ENCODE results near the gene LARP4B. TPM values are rescaled to one million over a fixed set of nuclear protein-coding genes. Genes with fewer than 3 reads are reported as not detected.

LARP4B gene
- total RNA-seq, 1 donor from 2014 or later, result 114 TPM

DNA sequence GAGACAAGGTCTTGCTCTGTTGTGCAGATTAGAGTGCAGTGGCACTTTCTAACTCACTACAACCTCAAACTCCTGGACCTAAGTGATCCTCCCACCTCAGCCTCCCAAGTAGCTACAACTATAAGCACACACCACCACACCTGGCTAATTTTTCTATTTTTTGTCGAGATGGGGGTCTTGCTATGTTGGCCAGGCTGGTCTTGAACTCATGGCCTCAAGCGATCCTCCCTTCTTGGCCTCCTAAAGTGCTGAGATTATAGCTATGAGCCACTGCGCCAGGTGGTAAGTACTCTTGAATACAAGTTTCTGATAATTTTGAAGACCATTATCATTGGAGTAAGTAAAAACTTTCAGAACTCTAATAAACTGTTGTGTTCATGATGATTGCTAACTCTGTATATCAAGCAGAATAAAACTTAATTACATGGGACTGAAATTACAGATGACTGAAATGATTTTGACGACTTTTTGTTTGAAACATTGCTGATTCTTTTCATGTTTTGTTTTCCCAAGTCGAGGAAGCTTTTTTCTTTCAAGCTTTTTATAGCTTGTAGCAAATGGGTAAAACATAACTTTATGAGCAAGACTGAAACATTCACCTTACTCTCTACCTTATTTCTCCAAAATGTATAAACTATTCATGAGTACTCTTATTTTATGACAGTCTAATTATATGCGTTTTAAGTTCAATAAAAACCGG lies 14.6 kb downstream of the LARP4B start:
- Histone ChIP-seq H3K4me3 (no peak overlapping the region), H3K36me3 (peaks cover 7% of the 10 kb centered on the region), H3K4me1 (peaks cover 24% of the 10 kb centered on the region), H3K27me3 (ENCODE audit: low read depth) (no peaks in the 10 kb centered on the region), H3K27ac (no peak overlapping the region), H3K9me3 (no peaks in the 10 kb centered on the region)
- TF ChIP-seq, protein P1, sequence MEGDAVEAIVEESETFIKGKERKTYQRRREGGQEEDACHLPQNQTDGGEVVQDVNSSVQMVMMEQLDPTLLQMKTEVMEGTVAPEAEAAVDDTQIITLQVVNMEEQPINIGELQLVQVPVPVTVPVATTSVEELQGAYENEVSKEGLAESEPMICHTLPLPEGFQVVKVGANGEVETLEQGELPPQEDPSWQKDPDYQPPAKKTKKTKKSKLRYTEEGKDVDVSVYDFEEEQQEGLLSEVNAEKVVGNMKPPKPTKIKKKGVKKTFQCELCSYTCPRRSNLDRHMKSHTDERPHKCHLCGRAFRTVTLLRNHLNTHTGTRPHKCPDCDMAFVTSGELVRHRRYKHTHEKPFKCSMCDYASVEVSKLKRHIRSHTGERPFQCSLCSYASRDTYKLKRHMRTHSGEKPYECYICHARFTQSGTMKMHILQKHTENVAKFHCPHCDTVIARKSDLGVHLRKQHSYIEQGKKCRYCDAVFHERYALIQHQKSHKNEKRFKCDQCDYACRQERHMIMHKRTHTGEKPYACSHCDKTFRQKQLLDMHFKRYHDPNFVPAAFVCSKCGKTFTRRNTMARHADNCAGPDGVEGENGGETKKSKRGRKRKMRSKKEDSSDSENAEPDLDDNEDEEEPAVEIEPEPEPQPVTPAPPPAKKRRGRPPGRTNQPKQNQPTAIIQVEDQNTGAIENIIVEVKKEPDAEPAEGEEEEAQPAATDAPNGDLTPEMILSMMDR (IDR thresholded peaks at IDR 0.05), result no peak
- ATAC-seq, result no peak
- intact Hi-C loops (cut with DNase I), result no loop called here
- DNase-seq, result no peak

DNA sequence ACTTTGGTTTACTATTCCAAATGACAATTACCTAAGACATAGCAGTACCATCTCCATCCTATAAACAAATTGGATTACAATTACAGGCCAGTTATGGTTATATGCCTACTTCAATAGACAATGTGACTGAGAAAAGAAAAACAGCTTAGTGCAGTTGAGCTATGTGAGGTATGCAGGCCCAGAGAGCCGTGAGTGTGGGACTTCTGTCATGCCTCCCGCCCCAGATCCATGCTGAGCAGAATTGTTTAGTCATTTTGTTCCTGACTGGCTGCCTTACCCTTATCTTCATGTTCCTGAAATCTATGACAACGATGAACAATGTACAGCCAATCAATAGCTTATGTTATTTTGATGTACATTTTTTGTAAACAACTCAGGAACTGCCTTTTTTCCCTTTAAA lies 21.7 kb downstream of the LARP4B start:
- Histone ChIP-seq H3K36me3 (peaks cover 46% of the 10 kb centered on the region), H3K27ac (no peak overlapping the region), H3K4me3 (no peak overlapping the region), H3K9me3 (no peaks in the 10 kb centered on the region), H3K27me3 (ENCODE audit: low read depth) (no peaks in the 10 kb centered on the region), H3K4me1 (peaks cover 4% of the 10 kb centered on the region)
- intact Hi-C loops (cut with DNase I), result no loop called here
- ATAC-seq (peak; percentile 42 to 57), DNase-seq (no peak)
- TF ChIP-seq, protein P1 (IDR thresholded peaks at IDR 0.05), result no peak

DNA sequence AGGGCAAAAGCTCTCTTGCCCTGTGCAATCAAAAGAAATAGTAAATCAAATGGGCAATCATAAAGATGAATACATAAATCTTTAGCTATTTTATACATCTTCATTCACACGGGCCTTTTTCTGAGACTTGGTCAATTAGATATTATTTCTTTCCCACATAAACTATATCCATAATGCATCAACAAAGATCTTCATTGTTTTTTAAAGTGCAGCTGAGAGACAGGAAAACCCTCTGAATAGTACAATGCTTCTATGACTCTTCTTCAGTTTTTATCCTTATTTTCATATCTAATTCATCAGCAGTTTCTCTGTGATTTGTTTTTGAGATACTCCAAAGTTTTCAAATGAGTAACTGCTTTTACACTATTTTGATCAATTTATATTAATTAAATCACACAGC lies 25.5 kb downstream of the LARP4B start:
- TF ChIP-seq, protein P1 (IDR thresholded peaks at IDR 0.05), result no peak
- no peak overlapping the region for H3K4me3 ChIP-seq
- peaks cover 6% of the 10 kb centered on the region for H3K4me1 ChIP-seq
- ATAC-seq, result no peak
- intact Hi-C loops (cut with DNase I), result no loop called here
- no peaks in the 10 kb centered on the region for H3K27me3 ChIP-seq (ENCODE audit: low read depth)
- no peak overlapping the region for H3K27ac ChIP-seq
- H3K36me3 ChIP-seq, result peaks cover 35% of the 10 kb centered on the region
- DNase-seq, result no peak
- no peaks in the 10 kb centered on the region for H3K9me3 ChIP-seq

DNA sequence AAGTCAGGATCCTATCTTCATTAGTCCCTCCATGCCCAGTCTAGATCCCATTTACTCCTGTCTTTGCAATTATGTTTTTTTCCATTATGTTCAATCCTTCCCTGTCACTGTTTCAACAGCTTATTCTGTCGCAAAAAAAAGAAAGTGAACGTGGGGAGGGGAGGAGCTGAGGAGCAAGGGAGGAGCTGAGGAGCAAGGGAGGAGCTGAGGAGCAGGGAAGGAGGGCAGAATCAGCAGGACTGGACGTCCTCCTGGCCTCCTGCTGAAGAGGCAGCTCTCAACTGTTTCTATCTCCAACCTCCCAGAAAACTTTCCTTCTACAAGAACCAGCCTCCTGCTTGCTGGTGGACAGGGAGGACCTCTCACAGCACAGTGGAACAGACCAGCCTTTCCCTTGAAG lies 26.0 kb downstream of the LARP4B start:
- TF ChIP-seq, protein P1 (IDR thresholded peaks at IDR 0.05), result no peak
- Histone ChIP-seq H3K36me3 (peaks cover 31% of the 10 kb centered on the region), H3K4me3 (no peak overlapping the region), H3K4me1 (peaks cover 6% of the 10 kb centered on the region), H3K9me3 (no peaks in the 10 kb centered on the region), H3K27ac (no peak overlapping the region), H3K27me3 (ENCODE audit: low read depth) (no peaks in the 10 kb centered on the region)
- ATAC-seq (peak; percentile 50 to 61), DNase-seq (no peak)
- intact Hi-C loops (cut with DNase I), result no loop called here

DNA sequence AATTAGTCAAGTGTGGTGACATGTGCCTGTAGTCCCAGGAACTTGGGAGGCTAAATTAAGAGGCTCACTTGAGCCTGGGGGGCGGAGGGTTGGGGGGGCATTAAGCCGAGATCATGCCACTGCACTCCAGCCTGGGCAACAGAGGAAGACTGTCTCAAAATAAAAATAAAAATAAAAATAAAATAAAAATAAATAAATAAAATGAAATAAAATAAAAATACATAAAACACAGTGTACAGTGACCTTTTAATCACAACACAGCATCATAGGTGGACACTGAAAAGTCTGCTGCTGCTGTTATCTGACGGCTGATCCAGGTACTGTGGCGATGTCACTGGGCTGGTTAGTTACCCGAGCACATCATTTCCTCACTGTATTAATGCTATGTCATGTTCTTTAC lies 27.1 kb downstream of the LARP4B start:
- H3K9me3 ChIP-seq, result no peaks in the 10 kb centered on the region
- TF ChIP-seq, protein P1 (IDR thresholded peaks at IDR 0.05), result no peak
- no peak for ATAC-seq
- DNase-seq, result no peak
- peaks cover 22% of the 10 kb centered on the region for H3K36me3 ChIP-seq
- H3K4me3 ChIP-seq, result no peak overlapping the region
- no peaks in the 10 kb centered on the region for H3K27me3 ChIP-seq (ENCODE audit: low read depth)
- H3K27ac ChIP-seq, result no peak overlapping the region
- peaks cover 6% of the 10 kb centered on the region for H3K4me1 ChIP-seq
- intact Hi-C loops (cut with DNase I), result no loop called here

Measured in lower lobe of right lung (tissue), 2 donors.